ENCODE data around the gene NOCT.
A peak's percentile ranks its signal among the peaks of the same experiment; 100 is the strongest.
"Not testable (repeated sequence)": the region's sequence is repeated elsewhere in the genome, so short reads cannot be mapped to it uniquely, and the experiment has no call there.

Gene NOCT

GRCh38 chr4:139050446-139050845 lies 34.9 kb downstream of the NOCT start:
- DNase-seq (ENCODE audit: low spot score) = no peak

- DNase-seq (ENCODE audit: low spot score) = no peak
Measured at GRCh38 chr4:139053909-139054308, 38.3 kb downstream of the NOCT start.

GRCh38 chr4:139054791-139055505 lies 39.4 kb downstream of the NOCT start:
- no peak for DNase-seq (ENCODE audit: low spot score)

GRCh38 chr4:139059026-139059425 lies 43.4 kb downstream of the NOCT start:
- not testable (repeated sequence) for DNase-seq (ENCODE audit: low spot score)

- DNase-seq (ENCODE audit: low spot score) = no peak
Measured at GRCh38 chr4:139060591-139060990, 45.0 kb downstream of the NOCT start.

- DNase-seq (ENCODE audit: low spot score) = no peak
Measured at GRCh38 chr4:139076016-139076744, 60.6 kb downstream of the NOCT start.

GRCh38 chr4:139077567-139078355 lies 62.2 kb downstream of the NOCT start:
- no peak for DNase-seq (ENCODE audit: low spot score)

GRCh38 chr4:139078926-139079325 lies 63.3 kb downstream of the NOCT start:
- no peak for DNase-seq (ENCODE audit: low spot score)

- DNase-seq (ENCODE audit: low spot score) = peak; percentile 98
Measured at GRCh38 chr4:139082750-139083606, 67.4 kb downstream of the NOCT start.

GRCh38 chr4:139083607-139083955 lies 68.0 kb downstream of the NOCT start:
- DNase-seq (ENCODE audit: low spot score) = peak; percentile 71

- DNase-seq (ENCODE audit: low spot score) = peak; percentile 83
Measured at GRCh38 chr4:139083956-139084803, 68.6 kb downstream of the NOCT start.

GRCh38 chr4:139084804-139085093 lies 69.2 kb downstream of the NOCT start:
- no peak for DNase-seq (ENCODE audit: low spot score)

GRCh38 chr4:139085141-139085540 lies 69.6 kb downstream of the NOCT start:
- DNase-seq (ENCODE audit: low spot score) = no peak

GRCh38 chr4:139092271-139092670 lies 76.7 kb downstream of the NOCT start:
- no peak for DNase-seq (ENCODE audit: low spot score)

Data from putamen (tissue), 1 donor.